ENCODE results near the gene LRRC27. TPM values are rescaled to one million over a fixed set of nuclear protein-coding genes. Genes with fewer than 3 reads are reported as not detected.

The LRRC27 gene
- total RNA-seq, 2 experiments from 2014 or later: 13.0 to 17.3 TPM

DNA sequence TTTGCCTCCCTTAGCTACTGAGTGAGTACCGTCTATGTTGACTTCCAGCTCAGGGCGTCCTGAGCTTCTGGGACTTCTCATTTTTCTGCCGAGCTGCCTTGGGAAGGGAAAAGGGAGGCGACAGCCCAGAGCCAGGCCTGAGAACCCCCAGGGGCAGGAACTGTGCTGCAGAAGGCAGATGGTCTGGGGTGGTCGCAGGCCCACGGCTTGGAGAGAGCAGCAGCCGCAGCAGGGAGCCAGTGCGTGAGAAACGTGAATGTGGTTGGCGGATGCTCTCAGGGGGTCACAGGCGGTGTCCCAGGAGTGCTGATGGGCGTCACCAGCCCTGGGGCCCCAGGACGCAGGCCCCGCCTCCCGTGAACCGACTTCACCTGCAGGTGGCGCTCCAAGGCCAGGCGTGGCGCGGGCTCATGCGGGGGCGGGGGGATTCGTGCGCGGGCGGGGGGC lies 55.8 kb downstream of the LRRC27 start:
- no peak for TF ChIP-seq EZH2phosphoT487 (IDR thresholded peaks at IDR 0.05; ENCODE audit: borderline replicate concordance, low read depth, low read length)
- TF ChIP-seq, protein P1, sequence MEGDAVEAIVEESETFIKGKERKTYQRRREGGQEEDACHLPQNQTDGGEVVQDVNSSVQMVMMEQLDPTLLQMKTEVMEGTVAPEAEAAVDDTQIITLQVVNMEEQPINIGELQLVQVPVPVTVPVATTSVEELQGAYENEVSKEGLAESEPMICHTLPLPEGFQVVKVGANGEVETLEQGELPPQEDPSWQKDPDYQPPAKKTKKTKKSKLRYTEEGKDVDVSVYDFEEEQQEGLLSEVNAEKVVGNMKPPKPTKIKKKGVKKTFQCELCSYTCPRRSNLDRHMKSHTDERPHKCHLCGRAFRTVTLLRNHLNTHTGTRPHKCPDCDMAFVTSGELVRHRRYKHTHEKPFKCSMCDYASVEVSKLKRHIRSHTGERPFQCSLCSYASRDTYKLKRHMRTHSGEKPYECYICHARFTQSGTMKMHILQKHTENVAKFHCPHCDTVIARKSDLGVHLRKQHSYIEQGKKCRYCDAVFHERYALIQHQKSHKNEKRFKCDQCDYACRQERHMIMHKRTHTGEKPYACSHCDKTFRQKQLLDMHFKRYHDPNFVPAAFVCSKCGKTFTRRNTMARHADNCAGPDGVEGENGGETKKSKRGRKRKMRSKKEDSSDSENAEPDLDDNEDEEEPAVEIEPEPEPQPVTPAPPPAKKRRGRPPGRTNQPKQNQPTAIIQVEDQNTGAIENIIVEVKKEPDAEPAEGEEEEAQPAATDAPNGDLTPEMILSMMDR (conservative IDR thresholded peaks at IDR 0.05; ENCODE audit: low read length): peak; percentile 65
- Histone ChIP-seq H3K9me3 (ENCODE audit: low read length) (no peaks in the 10 kb centered on the region), H3K4me2 (ENCODE audit: low read length) (peak overlapping the region; percentile 58), H3K4me1 (ENCODE audit: insufficient read depth, low read length, poor library complexity, severe bottlenecking) (peaks cover 5% of the 10 kb centered on the region), H3K9me2 (ENCODE audit: insufficient read depth, low read length) (no peaks in the 10 kb centered on the region), H4K20me1 (ENCODE audit: insufficient read depth, low read length) (no peaks in the 10 kb centered on the region), H2AFZ (ENCODE audit: low read length) (peak overlapping the region; percentile 83), H3K36me3 (ENCODE audit: insufficient read depth, low read length) (no peaks in the 10 kb centered on the region), H3K27ac (ENCODE audit: low read depth, low read length, poor library complexity, severe bottlenecking) (no peak overlapping the region), H3K79me2 (ENCODE audit: insufficient read depth, low read depth, low read length) (no peaks in the 10 kb centered on the region), H3K4me3 (ENCODE audit: low read depth, low read length, poor library complexity, severe bottlenecking) (peak overlapping the region; percentile 22)
- ChIA-PET POLR2A (no interaction called here), CTCF (ENCODE audit: unreplicated experiment) (no interaction called here)
- DNase-seq (ENCODE audit: low spot score): peak; percentile 81
- no TSS peak for BruUV-seq (replicated peaks)
- intact Hi-C loops (cut with micrococcal nuclease; ENCODE audit: unreplicated experiment): loop anchor here (1.0 to 10.0 kb wide), 3 partner anchors 66 to 250 kb away; partner anchors contain the start of gene INPP5A

DNA sequence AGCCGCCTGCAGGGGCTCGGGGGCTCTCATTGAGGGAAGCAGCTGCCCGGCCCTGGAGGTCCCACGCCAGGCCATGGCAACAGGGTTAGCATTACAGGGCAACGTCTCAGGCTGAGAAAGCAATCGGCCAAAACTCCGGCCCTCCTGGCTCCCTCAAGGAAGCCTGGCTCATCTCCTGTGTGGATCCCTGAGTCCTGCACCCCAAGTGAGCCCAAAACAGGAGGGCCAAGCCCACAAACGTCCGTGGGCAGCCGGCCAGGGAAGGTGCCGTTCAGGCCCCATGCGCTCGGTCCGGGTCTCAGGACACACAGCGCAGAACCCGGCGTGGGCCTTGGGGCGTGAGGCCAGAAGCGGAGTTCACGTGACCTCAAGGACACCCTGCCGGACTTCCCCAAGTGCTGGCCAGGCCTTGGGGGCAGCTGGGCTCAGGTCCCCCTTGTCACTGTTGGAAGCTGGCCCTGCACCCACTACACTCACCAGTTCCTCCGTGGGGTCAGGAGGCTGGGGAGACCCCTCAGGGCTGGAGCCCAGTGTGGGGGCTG lies 57.0 kb downstream of the LRRC27 start:
- ChIA-PET CTCF (ENCODE audit: unreplicated experiment) (no interaction called here), POLR2A (no interaction called here)
- Histone ChIP-seq H3K4me2 (ENCODE audit: low read length) (no peak overlapping the region), H3K36me3 (ENCODE audit: insufficient read depth, low read length) (no peaks in the 10 kb centered on the region), H3K9me2 (ENCODE audit: insufficient read depth, low read length) (no peaks in the 10 kb centered on the region), H2AFZ (ENCODE audit: low read length) (no peak overlapping the region), H3K79me2 (ENCODE audit: insufficient read depth, low read depth, low read length) (no peaks in the 10 kb centered on the region), H3K4me3 (ENCODE audit: low read depth, low read length, poor library complexity, severe bottlenecking) (no peak overlapping the region), H3K27ac (ENCODE audit: low read depth, low read length, poor library complexity, severe bottlenecking) (no peak overlapping the region), H3K4me1 (ENCODE audit: insufficient read depth, low read length, poor library complexity, severe bottlenecking) (peaks cover 5% of the 10 kb centered on the region), H3K9me3 (ENCODE audit: low read length) (no peaks in the 10 kb centered on the region), H4K20me1 (ENCODE audit: insufficient read depth, low read length) (no peaks in the 10 kb centered on the region)
- intact Hi-C loops (cut with micrococcal nuclease; ENCODE audit: unreplicated experiment): loop anchor here (1.0 to 10.0 kb wide), 3 partner anchors 64 to 248 kb away; partner anchors contain the start of gene INPP5A
- BruUV-seq (replicated peaks): no TSS peak
- DNase-seq (ENCODE audit: low spot score): peak; percentile 11
- TF ChIP-seq EZH2phosphoT487 (IDR thresholded peaks at IDR 0.05; ENCODE audit: borderline replicate concordance, low read depth, low read length): no peak
- TF ChIP-seq, protein P1 (conservative IDR thresholded peaks at IDR 0.05; ENCODE audit: low read length): no peak

DNA sequence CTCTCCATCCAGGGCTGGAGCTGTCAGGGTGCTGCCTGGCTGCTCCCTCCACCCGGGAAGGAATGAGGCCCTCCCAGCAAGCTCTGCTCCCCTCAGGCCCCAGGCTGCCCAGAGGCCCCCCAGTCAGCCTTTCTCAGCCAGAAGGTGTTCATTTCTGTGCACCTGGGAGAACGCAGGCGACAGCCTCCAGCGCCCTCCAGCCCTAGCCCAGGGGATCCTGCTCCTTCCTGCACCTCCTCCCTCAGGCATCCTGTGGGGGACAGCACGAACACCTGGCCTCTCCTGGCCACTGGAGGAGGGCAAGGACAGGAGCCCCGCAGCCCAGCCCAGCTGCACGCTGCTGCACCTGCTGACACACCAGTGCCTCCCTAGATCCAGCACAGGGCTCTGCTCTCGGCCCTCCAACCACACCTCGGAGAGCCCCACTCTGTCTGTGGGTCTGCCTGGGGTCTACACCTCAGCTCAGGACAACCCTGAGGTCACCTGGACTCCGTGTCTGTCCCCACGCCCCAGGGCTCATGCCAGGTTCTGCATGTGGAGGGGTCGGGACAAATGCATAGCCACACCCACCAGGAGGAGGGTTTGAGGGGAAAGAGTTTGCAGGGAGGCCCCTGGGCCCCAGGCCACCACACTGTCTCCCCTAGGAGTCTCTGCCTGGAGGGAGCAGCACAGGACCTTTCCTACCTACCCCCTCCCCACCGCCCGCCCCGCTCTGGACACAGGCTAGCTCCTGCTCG lies 57.6 kb downstream of the LRRC27 start:
- H3K9me2 ChIP-seq (ENCODE audit: insufficient read depth, low read length): no peaks in the 10 kb centered on the region
- no peak overlapping the region for H3K4me2 ChIP-seq (ENCODE audit: low read length)
- H3K36me3 ChIP-seq (ENCODE audit: insufficient read depth, low read length): no peaks in the 10 kb centered on the region
- peaks cover 5% of the 10 kb centered on the region for H3K4me1 ChIP-seq (ENCODE audit: insufficient read depth, low read length, poor library complexity, severe bottlenecking)
- H3K9me3 ChIP-seq (ENCODE audit: low read length): no peaks in the 10 kb centered on the region
- H2AFZ ChIP-seq (ENCODE audit: low read length): no peak overlapping the region
- intact Hi-C loops (cut with micrococcal nuclease; ENCODE audit: unreplicated experiment): loop anchor here (5.0 to 10.0 kb wide), 2 partner anchors 145 to 248 kb away; partner anchors contain the start of gene INPP5A
- no peaks in the 10 kb centered on the region for H4K20me1 ChIP-seq (ENCODE audit: insufficient read depth, low read length)
- TF ChIP-seq EZH2phosphoT487 (IDR thresholded peaks at IDR 0.05; ENCODE audit: borderline replicate concordance, low read depth, low read length): no peak
- TF ChIP-seq, protein P1 (conservative IDR thresholded peaks at IDR 0.05; ENCODE audit: low read length): no peak
- peak; percentile 10 for DNase-seq (ENCODE audit: low spot score)
- no peak overlapping the region for H3K4me3 ChIP-seq (ENCODE audit: low read depth, low read length, poor library complexity, severe bottlenecking)
- ChIA-PET CTCF (ENCODE audit: unreplicated experiment) (no interaction called here), POLR2A (no interaction called here)
- no peaks in the 10 kb centered on the region for H3K79me2 ChIP-seq (ENCODE audit: insufficient read depth, low read depth, low read length)
- no peak overlapping the region for H3K27ac ChIP-seq (ENCODE audit: low read depth, low read length, poor library complexity, severe bottlenecking)
- no TSS peak for BruUV-seq (replicated peaks)
